NT2/D1 (cell line): Measurements from ENCODE around the gene PLIN4.

Experiments used
- DNase-seq: peaks from one replicate; pipeline ENCODE4 v3.0.0-alpha.2; 2011; ENCODE audit warnings: low read depth, low spot score
- H3K27me3 ChIP-seq: 2 replicates; pipeline ENCODE4 v1.6.0; 2011; ENCODE audit warnings: mild to moderate bottlenecking; ENCODE audit not compliant: insufficient read length, insufficient read depth
- H3K36me3 ChIP-seq: 2 replicates; pipeline ENCODE4 v1.6.1; 2011; ENCODE audit warnings: mild to moderate bottlenecking, low read length, mixed read lengths; ENCODE audit not compliant: insufficient read depth, insufficient read length
- H3K4me1 ChIP-seq: 2 replicates; pipeline ENCODE4 v1.5.1; 2011; ENCODE audit not compliant: insufficient read depth, insufficient read length
- H3K4me3 ChIP-seq: 2 replicates; pipeline ENCODE4 v1.5.1; 2011; ENCODE audit warnings: low read depth; ENCODE audit not compliant: insufficient read length
- H3K9ac ChIP-seq: 2 replicates; pipeline ENCODE4 v1.6.0; 2011; ENCODE audit warnings: low read depth; ENCODE audit not compliant: insufficient read length
- H3K9me3 ChIP-seq: 2 replicates; pipeline ENCODE4 v1.5.1; 2011; ENCODE audit warnings: mild to moderate bottlenecking, low read length; ENCODE audit not compliant: insufficient read depth
- SUZ12 ChIP-seq: IDR thresholded peaks from 2 replicates; pipeline ENCODE4 v1.6.1; 2011; ENCODE audit not compliant: insufficient read length, insufficient read depth; ENCODE audit errors: extremely low read depth
- YY1 ChIP-seq: IDR thresholded peaks from 2 replicates; pipeline ENCODE4 v1.6.1; 2011; ENCODE audit not compliant: insufficient read length, insufficient read depth
- ZNF274 ChIP-seq: IDR thresholded peaks from 2 replicates; pipeline ENCODE4 v1.6.1; 2011; ENCODE audit warnings: mild to moderate bottlenecking, low read depth, low read length

PLIN4 gene

GRCh38 chr19:4464815-4465581 is 53.3 kb downstream of the PLIN4 start:
- H3K4me1 ChIP-seq = no peaks in the 10 kb centered on the region
- TF ChIP-seq SUZ12 (no peak), YY1 (no peak), ZNF274 (no peak)
- no peak overlapping the region for H3K9ac ChIP-seq
- H3K4me3 ChIP-seq = no peak overlapping the region
- H3K9me3 ChIP-seq = no peaks in the 10 kb centered on the region
- H3K36me3 ChIP-seq = no peaks in the 10 kb centered on the region
- DNase-seq = no peak
- H3K27me3 ChIP-seq = no peaks in the 10 kb centered on the region

- H3K27me3 ChIP-seq = no peaks in the 10 kb centered on the region
- TF ChIP-seq ZNF274 (no peak), SUZ12 (no peak), YY1 (no peak)
- H3K4me1 ChIP-seq = peaks cover 20% of the 10 kb centered on the region
- peaks cover 16% of the 10 kb centered on the region for H3K36me3 ChIP-seq
- peak; percentile 97 for DNase-seq
- peak within 1 kb of the TSS; percentile 80 for H3K4me3 ChIP-seq
- H3K9ac ChIP-seq = peak within 1 kb of the TSS; percentile 88
- H3K9me3 ChIP-seq = no peaks in the 10 kb centered on the region
Measured at GRCh38 chr19:4457654-4458395, 60.5 kb downstream of the PLIN4 start, which contains the start of gene UBXN6. Gene UBXN6 (minus strand): TSS chr19:4457794. CDS start chr19:4457697, 97 bp downstream.

- peak; percentile 55 for DNase-seq
- Histone ChIP-seq H3K9ac (peak overlapping the region; percentile 88), H3K36me3 (peaks cover 24% of the 10 kb centered on the region), H3K4me1 (peaks cover 24% of the 10 kb centered on the region), H3K4me3 (peak overlapping the region; percentile 80), H3K9me3 (no peaks in the 10 kb centered on the region), H3K27me3 (no peaks in the 10 kb centered on the region)
- TF ChIP-seq ZNF274 (no peak), SUZ12 (no peak), YY1 (no peak)
Measured at GRCh38 chr19:4456843-4457653, 61.2 kb downstream of the PLIN4 start.

GRCh38 chr19:4456476-4456842 is 61.8 kb downstream of the PLIN4 start:
- TF ChIP-seq SUZ12 (no peak), ZNF274 (no peak), YY1 (no peak)
- Histone ChIP-seq H3K36me3 (peaks cover 29% of the 10 kb centered on the region), H3K4me3 (peak overlapping the region; percentile 80), H3K27me3 (no peaks in the 10 kb centered on the region), H3K4me1 (peaks cover 24% of the 10 kb centered on the region), H3K9me3 (no peaks in the 10 kb centered on the region), H3K9ac (peak overlapping the region; percentile 88)
- no peak for DNase-seq

GRCh38 chr19:4455719-4456475 is 62.4 kb downstream of the PLIN4 start:
- H3K4me1 ChIP-seq = peaks cover 24% of the 10 kb centered on the region
- no peak for DNase-seq
- H3K9ac ChIP-seq = peak overlapping the region; percentile 88

GRCh38 chr19:4454747-4455718 is 63.3 kb downstream of the PLIN4 start:
- TF ChIP-seq YY1 = no peak
- no peak for TF ChIP-seq SUZ12
- TF ChIP-seq ZNF274 = no peak
- Histone ChIP-seq H3K4me3 (no peak overlapping the region), H3K36me3 (peaks cover 32% of the 10 kb centered on the region), H3K9ac (peak overlapping the region; percentile 88), H3K4me1 (peaks cover 24% of the 10 kb centered on the region), H3K9me3 (no peaks in the 10 kb centered on the region), H3K27me3 (no peaks in the 10 kb centered on the region)
- no peak for DNase-seq

More at GRCh38 chr19:4455719-4456475, 62.4 kb downstream of the PLIN4 start:
- TF ChIP-seq YY1 (no peak), ZNF274 (no peak), SUZ12 (no peak)
- peaks cover 32% of the 10 kb centered on the region for H3K36me3 ChIP-seq
- H3K27me3 ChIP-seq = no peaks in the 10 kb centered on the region
- peak overlapping the region; percentile 80 for H3K4me3 ChIP-seq
- no peaks in the 10 kb centered on the region for H3K9me3 ChIP-seq
